ENCODE measurements around the gene CRHR1.
"Not testable (repeated sequence)": the region's sequence is repeated elsewhere in the genome, so short reads cannot be mapped to it uniquely, and the experiment has no call there.

Gene CRHR1

DNA sequence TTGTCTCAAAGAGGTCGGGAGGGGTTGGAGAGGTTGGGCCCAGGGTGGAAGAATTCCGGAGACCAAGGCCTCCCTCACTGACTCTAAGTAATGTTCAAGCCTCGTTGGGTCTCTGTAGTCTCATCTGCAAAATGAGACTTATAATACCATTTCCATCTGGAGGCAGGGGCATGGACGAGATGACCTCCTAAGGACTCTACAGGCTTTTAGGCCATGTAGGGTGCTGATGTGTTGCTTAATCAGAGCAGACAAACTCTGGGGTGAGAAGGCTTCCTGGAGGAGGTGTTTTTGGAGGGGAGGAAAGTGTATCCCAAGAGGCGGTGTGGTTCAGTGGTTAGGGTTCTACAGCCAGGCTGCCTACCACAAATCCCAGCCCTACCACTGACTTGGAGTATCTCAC lies 63.6 kb downstream of the CRHR1 start:
- no peak for DNase-seq

- no peak for DNase-seq
These were observed 64.3 kb downstream of the CRHR1 start for GRCh38 chr17:45848405-45848804.

- DNase-seq: no peak
These were observed 64.9 kb downstream of the CRHR1 start for GRCh38 chr17:45848868-45849535.

GRCh38 chr17:45849536-45849990 lies 65.4 kb downstream of the CRHR1 start:
- no peak for DNase-seq

DNA sequence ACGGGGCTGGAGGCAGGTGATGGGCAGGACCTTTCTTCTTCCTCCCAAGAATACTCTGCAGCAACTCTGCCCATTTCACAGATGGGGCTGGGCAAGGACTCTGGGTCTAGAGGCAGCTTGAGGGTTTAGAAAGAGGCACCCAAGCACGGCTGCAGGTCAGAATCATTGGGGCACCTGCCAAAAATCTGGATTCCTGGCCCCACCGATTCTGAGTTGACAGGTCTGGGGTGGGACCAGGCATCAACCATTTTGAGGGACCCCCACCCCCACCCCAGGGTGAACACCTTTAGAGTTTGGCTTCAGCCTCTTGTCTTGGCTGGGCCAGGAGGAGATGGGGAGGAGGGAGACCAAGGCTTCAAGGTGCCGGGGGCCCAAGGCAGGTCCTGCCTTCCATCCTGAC lies 65.9 kb downstream of the CRHR1 start:
- no peak for DNase-seq

DNA sequence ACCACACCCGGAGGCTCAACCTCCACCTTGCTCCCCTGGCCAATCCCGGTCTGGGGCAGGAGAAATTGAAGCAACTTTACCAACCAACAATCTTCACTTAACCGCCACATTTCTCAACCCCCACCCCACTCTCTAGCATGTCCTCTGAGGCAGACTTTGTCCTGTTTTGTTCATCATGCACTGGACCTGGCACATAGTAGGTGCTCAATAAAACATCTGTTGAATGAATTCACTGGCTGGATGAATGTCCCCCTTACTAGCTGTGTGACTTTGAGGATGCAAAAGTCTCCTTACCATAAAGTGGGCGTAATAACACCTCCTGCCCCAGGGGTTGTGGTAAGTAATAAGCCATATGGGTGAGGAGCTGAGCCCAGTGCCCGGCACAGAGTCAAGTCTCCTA lies 66.3 kb downstream of the CRHR1 start:
- no peak for DNase-seq

DNA sequence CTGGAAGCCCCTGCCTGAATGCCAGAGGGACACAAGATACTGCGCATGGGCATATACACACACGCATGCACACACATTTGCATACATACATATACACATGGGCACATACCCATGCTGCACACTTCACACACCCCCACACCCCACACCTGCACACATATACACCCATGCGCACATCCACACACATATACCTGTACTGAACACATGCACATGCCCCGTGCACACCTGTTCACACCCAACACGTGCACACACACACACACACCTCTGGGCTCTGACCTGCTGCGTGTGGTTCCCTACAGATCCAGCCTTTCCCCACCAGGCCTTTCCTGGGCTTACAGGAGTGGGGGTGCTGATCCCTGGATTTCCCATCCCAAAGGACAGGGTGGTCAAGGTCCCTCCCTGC lies 66.9 kb downstream of the CRHR1 start:
- no peak for DNase-seq

DNA sequence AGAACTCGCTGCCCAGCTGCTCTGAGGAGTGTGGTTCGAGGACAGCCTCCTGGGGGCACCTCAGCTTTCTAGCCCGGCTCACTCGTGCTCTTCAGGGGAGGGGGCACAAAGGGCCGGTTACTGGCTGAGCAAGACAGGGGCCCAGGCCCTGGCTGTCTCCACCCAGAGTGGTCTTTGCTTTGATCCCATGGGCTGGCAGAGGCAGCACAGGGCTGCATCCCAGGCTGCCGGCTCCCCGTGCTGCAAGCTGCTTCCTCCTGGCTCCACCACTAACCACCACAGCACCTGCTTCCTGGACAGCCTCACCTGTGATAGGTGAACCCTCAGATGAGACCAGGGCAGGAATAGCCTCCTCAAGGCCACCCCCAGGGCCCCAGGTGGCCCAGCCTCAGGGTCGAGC lies 67.3 kb downstream of the CRHR1 start:
- no peak for DNase-seq

- DNase-seq: no peak
These were observed 67.8 kb downstream of the CRHR1 start for GRCh38 chr17:45851873-45852272.

- DNase-seq: peak; percentile 11
These were observed 68.6 kb downstream of the CRHR1 start for GRCh38 chr17:45852535-45853297.

DNA sequence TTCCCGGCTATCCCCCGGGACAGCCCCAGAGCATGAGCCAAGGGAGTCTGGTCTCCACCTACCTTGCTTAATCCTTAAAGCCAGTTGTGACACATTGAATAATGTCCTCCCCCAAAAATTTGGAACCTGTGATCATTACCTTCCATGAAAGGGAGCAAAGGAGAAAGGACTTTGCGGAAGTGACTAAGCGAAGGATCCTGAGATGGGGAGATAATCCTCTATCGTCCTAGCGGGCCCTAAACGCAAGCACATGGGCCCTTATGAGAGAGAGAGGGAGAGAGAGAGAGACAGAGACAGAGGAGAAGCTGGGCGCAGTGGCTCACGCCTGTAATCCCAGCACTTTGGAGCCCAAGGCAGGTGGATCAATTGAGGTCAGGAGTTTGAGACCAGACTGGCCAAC lies 70.1 kb downstream of the CRHR1 start:
- DNase-seq: no peak

DNA sequence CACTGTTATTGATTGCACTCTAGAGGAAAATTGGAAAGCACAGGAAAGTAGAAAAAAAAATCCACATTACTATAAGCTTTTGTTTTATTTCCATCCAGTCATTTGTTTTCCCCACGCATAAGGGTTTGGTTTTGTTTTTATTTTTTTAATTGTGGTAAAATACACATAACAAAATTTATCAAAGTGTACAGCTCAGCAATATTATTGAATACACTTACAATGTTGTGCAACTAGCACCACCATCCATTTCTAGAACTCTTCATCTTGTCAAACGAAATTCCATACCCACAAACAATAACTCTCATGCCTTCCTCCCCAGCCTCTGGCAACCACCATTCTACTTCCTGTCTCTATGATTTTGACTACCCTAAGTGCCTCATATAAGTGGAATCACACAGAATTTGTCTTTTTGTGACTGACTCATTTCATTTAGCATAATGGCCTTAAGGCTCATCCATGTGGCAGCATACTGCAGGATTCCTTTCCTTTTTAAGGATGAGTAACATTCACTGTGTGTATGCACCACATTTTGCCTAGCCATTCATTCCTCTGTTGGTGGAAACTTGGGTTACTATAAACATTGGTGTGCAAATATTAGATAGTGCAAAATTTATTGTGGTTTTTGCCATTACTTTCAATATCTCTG lies 71.7 kb downstream of the CRHR1 start:
- DNase-seq: no peak

DNA sequence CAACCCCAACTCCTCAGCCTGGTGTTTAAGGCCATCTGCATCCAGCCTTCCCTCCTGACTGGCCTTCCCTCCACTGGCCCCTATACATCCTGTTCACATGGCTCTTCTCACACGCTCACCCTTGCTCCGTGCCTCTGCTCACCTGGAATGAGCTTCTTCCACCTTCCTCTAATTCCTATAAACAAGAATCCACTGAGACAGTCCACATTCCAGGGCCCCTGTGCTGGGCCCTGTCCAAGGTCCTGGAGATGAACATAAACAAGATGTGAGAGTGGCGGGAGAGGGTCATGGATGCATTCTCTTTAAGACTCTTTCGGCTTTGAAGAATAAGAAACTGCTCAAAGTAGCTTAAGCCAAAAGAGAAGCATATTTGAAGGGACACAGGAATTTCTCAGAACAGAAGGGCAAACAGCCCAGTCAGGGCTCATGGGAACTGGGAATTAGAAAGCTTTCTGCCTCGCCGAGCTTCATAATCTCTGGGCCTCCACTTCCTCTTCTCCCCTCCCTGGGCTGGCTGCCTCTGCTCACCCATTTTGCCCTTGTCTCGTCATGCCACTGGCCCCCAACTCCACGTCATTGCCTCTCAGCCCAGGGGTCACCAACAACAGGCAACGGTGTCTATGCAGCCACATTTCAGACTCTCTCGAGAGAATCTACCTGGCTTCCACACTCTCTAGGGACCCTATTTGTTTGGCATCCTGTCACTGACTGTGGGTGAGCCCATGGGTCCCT lies 74.0 kb downstream of the CRHR1 start:
- DNase-seq: peak; percentile 5

GRCh38 chr17:45861165-45861564 lies 77.0 kb downstream of the CRHR1 start:
- no peak for DNase-seq

- DNase-seq: not testable (repeated sequence)
These were observed 78.0 kb downstream of the CRHR1 start for GRCh38 chr17:45862127-45862526.

DNA sequence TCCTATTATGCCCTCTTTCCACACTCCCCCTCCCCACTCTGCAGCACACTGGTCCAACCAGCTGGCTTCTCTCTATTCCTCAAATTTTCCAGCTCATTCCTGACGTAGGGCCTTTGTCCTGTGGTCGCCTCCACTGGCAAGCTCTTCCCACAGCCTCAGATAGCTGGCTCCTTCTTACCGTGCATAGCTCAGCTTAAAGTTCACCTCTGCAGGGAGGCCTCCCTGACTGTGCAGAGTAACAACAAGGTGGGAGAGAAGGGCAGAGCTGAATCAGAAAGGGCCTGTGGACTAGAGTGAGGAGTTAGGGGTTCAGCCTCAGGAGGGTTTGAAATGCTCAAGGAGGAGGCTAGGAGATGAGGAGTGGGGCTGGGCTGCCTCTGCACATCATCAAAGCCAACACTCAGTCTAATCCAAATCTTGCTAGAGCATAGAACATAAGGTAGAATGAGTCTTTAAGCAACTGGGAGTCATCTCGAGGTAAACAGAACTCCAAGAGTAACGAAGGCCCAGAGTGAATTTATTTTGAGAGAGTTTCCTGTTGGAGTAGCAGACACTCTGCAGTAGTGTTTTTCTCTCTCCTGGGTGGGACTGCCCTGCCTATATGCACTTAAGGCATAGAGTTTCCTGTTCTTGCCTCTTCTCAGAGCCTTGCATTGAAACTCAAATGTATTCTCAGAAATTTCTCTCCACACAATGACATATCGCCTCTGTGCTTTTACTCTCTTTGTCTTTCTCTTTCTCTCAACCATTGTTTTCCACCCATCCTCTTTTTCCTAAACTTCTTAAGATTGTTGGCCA lies 79.9 kb downstream of the CRHR1 start:
- no peak for DNase-seq

- DNase-seq: no peak
These were observed 83.1 kb downstream of the CRHR1 start for GRCh38 chr17:45867171-45867570.

DNA sequence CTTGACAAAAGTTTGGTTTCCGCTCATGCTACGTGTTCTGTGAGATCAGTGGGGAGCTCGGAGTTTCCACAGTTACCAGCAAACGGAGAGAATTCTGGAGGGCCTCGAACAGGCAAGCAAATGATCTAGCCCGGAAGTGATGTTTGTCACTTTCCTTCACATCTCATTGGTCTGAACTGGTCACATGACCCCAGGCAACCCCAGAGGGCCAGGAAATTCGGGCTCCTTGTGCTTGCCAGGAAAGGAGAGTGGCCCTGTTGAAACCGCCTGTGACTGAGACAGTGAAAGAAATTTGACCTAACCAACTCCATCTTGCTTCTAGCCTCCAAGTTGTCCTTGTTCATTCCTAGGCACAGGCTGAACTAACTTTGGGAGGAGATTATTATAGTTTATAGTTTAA lies 83.6 kb downstream of the CRHR1 start:
- no peak for DNase-seq

DNA sequence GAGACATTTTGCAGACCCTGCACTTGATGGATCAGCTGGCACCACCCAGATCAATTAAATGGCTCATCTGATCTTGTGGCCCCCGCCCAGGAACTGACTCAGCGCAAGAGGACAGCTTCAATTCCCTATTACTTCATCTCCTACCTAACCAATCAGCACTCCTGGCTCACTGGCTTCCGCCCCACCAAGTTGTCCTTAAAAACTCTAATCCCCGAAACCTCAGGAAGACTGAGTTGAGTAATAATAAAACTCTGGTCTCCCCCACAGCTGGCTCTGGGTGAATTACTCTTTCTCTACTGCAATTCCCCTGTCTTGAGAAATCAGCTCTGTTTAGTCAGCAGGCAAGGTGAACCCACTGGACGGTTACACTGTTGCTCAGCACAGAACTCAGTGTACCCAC lies 84.2 kb downstream of the CRHR1 start:
- no peak for DNase-seq

GRCh38 chr17:45869676-45870341 lies 85.7 kb downstream of the CRHR1 start:
- no peak for DNase-seq

GRCh38 chr17:45870342-45870974 lies 86.3 kb downstream of the CRHR1 start:
- no peak for DNase-seq
